ENCODE measurements around the gene ADCY5. TPM values are rescaled to one million over a fixed set of nuclear protein-coding genes. Genes with fewer than 3 reads are reported as not detected.

ADCY5 gene
- total RNA-seq, 2 donors from 2014 or later = 41.1 to 42.6 TPM

- intact Hi-C loops (cut with DNase I) = no loop called here
- no peak for DNase-seq (ENCODE audit: low spot score)
Observed at GRCh38 chr3:123469323-123469995, 20.6 kb upstream of the ADCY5 start.

- no peak for DNase-seq (ENCODE audit: low spot score)
Observed at GRCh38 chr3:123467046-123467445, 18.2 kb upstream of the ADCY5 start.

DNA sequence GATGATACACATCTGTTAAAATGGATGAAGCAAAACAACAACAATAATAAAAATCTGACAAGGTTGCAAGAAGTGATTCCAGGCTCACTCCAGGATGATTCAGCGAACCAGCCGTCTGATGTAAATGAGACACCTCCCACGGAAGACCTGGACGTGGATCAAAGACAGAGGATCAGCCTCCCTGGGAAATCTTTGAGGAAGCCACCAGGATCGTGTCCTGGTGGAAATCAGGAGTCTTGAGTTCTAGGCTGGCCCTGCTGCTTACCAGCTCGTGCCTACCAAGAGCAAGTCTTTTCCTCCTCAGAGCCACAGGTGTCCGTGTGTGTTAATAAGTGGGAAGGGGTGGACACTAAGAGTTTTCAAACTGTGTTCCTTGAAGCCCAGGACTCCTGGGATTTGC is 15.3 kb upstream of the ADCY5 start:
- intact Hi-C loops (cut with DNase I) = loop anchor here in 1 of 2 donors (5.0 kb wide), 1 partner anchor 943 kb away; no protein-coding TSS in a partner anchor
- DNase-seq (ENCODE audit: low spot score) = no peak

More at GRCh38 chr3:123467046-123467445, 18.2 kb upstream of the ADCY5 start:
- intact Hi-C loops (cut with DNase I) = no loop called here

- no peak for DNase-seq (ENCODE audit: low spot score)
- intact Hi-C loops (cut with DNase I) = loop anchor here in 1 of 2 donors (5.0 kb wide), 1 partner anchor 947 kb away; no protein-coding TSS in a partner anchor
Observed at GRCh38 chr3:123459862-123460261, 11.0 kb upstream of the ADCY5 start.

DNA sequence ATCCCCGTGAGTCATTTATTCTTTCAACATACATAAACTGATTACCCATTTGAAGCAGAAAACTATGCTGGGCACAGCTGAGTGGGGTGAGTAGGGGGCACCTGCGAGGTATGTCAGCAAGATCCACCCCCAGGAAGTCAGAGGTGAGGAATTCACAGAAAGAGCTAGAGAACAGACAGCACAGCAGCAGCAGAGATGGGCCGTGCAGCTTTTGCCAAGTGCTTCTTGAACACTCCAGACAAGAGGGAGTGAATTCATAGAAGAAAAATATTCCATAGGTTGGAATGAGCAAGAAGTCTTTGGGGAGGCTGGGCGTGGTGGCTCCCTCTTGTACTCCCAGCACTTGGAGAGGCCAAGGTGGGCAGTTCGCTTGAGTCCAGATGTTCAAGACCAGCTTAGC is 9.4 kb upstream of the ADCY5 start:
- intact Hi-C loops (cut with DNase I) = no loop called here
- no peak for DNase-seq (ENCODE audit: low spot score)

DNA sequence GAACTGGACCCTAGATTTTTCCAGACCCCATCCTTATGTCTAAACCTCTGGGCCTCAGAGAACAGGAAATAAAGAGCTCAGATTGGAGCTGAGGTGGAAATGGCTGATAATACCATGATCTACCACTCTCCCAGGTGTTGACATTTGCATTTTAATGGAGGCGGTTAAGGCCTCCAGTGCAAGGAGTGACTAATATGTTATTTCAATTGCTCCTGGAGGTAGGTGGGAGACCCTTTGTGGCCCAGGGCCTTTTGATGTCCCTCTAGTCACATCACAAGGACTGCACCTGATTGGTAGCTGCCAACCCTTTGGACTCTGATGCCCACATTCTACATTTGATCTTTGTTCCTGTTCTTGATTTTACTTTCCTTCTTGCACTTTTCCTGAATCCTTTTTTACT is 9.0 kb upstream of the ADCY5 start:
- DNase-seq (ENCODE audit: low spot score) = no peak
- intact Hi-C loops (cut with DNase I) = no loop called here

GRCh38 chr3:123453675-123454074 is 4.8 kb upstream of the ADCY5 start:
- intact Hi-C loops (cut with DNase I) = loop anchor here in 1 of 2 donors (5.0 kb wide), 1 partner anchor 34 kb away; no protein-coding TSS in a partner anchor
- no peak for DNase-seq (ENCODE audit: low spot score)

DNA sequence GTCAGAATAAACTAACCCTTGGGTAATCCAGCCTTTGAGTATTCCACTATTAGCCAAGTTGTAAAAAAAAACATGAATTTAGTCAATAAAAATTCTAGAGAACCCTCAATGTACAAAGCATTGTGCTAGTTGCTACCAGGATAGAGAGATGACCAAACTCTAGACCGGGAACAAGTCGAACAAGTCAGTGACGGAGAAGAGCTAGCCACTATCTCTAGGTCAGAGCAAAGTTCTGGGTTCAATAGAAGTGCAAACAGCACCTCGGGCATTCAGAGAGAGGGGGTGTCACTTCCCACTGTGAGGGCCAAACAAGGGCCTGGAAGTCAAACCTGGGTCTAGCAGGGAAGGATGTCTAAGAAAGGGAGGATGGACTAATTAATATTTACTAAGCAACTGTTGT is 2.3 kb upstream of the ADCY5 start:
- DNase-seq (ENCODE audit: low spot score) = no peak
- intact Hi-C loops (cut with DNase I) = loop anchor here in 1 of 2 donors (5.0 kb wide), 1 partner anchor 36 kb away; no protein-coding TSS in a partner anchor

GRCh38 chr3:123449997-123450604 is 1.2 kb upstream of the ADCY5 start:
- DNase-seq (ENCODE audit: low spot score) = no peak
- intact Hi-C loops (cut with DNase I) = loop anchor here (5.0 to 10.0 kb wide), 4 partner anchors 37 to 118 kb away; no protein-coding TSS in a partner anchor

GRCh38 chr3:123449102-123449996 is 459 bp upstream of the ADCY5 start:
- no peak for DNase-seq (ENCODE audit: low spot score)
- intact Hi-C loops (cut with DNase I) = loop anchor here (5.0 to 10.0 kb wide), 3 partner anchors 37 to 117 kb away; no protein-coding TSS in a partner anchor

DNA sequence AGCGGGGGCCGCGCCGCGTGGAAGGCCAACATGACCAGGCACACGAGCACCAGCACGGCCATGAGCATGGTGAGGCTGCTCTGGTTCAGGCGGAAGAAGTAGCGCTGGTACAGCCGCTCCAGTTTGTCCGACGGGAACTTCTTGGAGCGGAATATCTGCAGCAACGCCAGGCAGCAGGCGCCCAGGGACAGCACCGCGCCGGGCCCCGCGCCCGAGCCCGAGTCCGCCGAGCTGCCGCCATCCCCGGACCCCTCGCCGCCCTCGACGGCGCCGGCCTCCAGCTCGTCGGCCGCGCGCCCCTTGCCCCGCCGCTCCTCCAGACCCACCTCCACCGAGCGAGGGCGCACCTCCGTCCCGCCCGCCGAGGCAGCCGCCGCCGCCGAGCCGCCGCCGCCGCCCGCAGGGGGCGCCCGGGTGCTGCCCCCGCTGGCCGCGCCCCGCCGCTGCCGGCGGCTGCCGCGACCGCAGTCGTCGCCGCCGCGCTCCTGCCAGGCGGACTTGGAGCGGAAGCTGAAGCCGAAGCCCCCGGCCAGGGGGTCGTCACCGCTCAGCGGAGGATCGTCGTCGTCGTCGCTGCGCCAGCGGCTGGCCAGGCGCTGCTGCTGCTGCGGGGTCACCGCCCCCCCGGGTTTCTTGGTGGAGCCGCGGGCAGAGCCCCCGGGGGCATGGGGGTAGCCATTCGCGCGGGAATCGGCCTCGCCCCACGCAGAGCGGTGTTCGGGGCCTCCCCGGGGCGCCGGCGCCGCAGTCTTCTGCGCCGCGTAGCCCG is 957 bp downstream of the ADCY5 start:
- intact Hi-C loops (cut with DNase I) = loop anchor here (5.0 to 10.0 kb wide), 3 partner anchors 36 to 116 kb away; no protein-coding TSS in a partner anchor
- DNase-seq (ENCODE audit: low spot score) = no peak

DNA sequence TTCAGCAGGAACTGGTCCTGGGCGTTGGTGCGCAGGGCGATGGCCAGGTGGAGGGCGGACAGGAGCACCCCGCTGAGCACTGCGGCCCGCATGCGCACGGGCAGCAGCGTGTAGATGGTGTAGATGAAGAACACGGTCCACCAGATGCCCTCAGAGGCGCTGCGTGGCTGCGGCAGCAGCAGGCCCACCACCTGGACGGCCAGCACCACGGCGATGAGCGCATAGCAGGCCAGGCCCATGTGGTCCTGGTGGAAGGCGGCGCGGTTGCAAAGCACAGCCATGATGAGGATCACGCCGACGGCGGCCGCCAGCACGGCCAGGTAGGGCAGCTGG is 1.5 kb downstream of the ADCY5 start:
- DNase-seq (ENCODE audit: low spot score) = no peak
- intact Hi-C loops (cut with DNase I) = loop anchor here (5.0 to 10.0 kb wide), 3 partner anchors 35 to 115 kb away; no protein-coding TSS in a partner anchor

- no peak for DNase-seq (ENCODE audit: low spot score)
- intact Hi-C loops (cut with DNase I) = loop anchor here (5.0 to 10.0 kb wide), 3 partner anchors 34 to 114 kb away; no protein-coding TSS in a partner anchor
Observed at GRCh38 chr3:123446610-123447109, 2.2 kb downstream of the ADCY5 start.

DNA sequence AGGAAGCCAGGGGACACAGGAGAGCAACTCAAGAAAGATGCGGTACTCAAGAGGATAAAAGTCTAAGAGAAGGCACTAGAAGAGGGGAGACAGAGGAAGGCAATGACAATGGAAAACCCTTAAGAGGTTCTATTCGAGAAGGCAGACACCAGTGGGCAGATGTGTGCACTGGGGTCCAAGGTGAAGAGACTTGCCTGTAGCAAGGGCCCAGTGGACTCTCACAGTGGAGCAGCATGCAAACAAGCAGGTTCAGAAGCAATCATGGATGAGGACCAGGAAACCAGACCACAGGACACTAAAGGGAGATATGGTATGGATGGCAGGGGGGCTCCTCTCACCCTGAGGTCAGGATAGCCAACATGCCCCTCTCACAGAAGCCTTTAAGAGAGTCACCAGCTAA is 2.7 kb downstream of the ADCY5 start:
- no peak for DNase-seq (ENCODE audit: low spot score)
- intact Hi-C loops (cut with DNase I) = loop anchor here (5.0 to 10.0 kb wide), 3 partner anchors 34 to 114 kb away; no protein-coding TSS in a partner anchor

- DNase-seq (ENCODE audit: low spot score) = no peak
- intact Hi-C loops (cut with DNase I) = loop anchor here (5.0 to 10.0 kb wide), 3 partner anchors 33 to 113 kb away; no protein-coding TSS in a partner anchor
Observed at GRCh38 chr3:123445702-123446101, 3.2 kb downstream of the ADCY5 start.

GRCh38 chr3:123444744-123445143 is 4.1 kb downstream of the ADCY5 start:
- no peak for DNase-seq (ENCODE audit: low spot score)
- intact Hi-C loops (cut with DNase I) = loop anchor here (5.0 to 10.0 kb wide), 3 partner anchors 32 to 112 kb away; no protein-coding TSS in a partner anchor

DNA sequence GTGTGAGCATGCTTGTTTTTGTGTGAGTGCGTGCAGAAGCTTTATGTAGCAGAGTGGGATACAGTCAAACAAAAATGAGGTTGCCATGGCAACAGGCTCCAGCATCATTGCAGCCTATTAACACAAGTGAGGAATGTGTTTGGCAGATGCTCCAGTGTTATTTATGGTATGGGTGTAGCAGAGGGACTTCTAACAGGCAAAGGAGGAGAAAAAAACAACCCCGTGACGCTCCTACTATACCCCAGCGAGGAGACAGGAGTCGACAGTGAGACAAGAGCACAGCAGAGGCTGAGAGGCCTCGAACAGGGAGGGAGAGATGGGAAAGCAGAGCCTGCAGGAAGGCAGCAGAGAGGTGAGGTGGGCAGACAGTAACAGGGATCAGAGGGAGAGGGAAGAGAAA is 4.9 kb downstream of the ADCY5 start:
- intact Hi-C loops (cut with DNase I) = loop anchor here in 1 of 2 donors (10.0 kb wide), 1 partner anchor 109 kb away; no protein-coding TSS in a partner anchor
- DNase-seq (ENCODE audit: low spot score) = no peak

DNA sequence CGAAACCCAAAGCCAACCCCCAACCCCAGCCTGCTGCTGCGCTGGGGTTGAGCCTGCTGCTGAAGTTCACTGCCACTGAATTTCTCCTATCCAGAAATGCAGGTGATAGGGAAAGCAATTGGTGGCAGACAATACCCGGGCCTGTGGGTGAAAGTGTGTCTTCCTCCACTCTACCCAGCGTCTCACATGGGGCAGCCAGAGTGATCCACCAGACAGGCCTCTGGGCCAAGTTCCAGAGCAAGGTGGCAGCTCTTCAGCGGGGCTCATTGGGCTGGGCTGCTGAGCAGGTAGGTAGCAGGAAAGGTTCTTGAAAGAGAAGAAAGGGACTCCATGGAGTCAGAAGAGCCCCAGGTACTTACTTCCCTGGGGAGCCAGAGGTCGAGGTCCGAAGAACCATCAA is 6.0 kb downstream of the ADCY5 start:
- intact Hi-C loops (cut with DNase I) = loop anchor here in 1 of 2 donors (10.0 kb wide), 1 partner anchor 108 kb away; no protein-coding TSS in a partner anchor
- no peak for DNase-seq (ENCODE audit: low spot score)

Measured in posterior vena cava (tissue), 2 donors.